Heart left ventricle (tissue), 16 donors: Measurements from ENCODE around the gene ACAA2. TPM values are rescaled to one million over a fixed set of nuclear protein-coding genes. Genes with fewer than 3 reads are reported as not detected.

Source experiments
- ATAC-seq, 4 donors: fragments of 200-7000 bp; cut with Tn5 transposase; one replicate each; pipeline ENCODE4 v1.9.1; 2020 to 2022; ENCODE audit warnings: moderate library complexity in 4 of 4, mild to moderate bottlenecking in 3 of 4, moderate number of reproducible peaks in 1 of 4
- DNase-seq, 5 donors: peaks; one replicate each; pipeline ENCODE4 v3.0.0-alpha.2; 2020
- H3K27ac ChIP-seq, 12 donors: fragments of 200-600 bp; sonication (generic) in 4 of 12; one replicate each; pipeline versions ENCODE4 v1.5.0 to v1.8.0; 2016 to 2022; ENCODE audit warnings: mild to moderate bottlenecking in 2 of 12
- H3K27me3 ChIP-seq, 9 donors: fragments of 200-600 bp; sonication (generic) in 2 of 9; one replicate each; pipeline versions ENCODE4 v1.5.1 to v1.8.0; 2016 to 2022; ENCODE audit warnings: mild to moderate bottlenecking in 3 of 9
- H3K36me3 ChIP-seq, 9 donors: fragments of 200-600 bp; sonication (generic) in 2 of 9; one replicate each; pipeline versions ENCODE4 v1.5.0 to v1.8.0; 2018 to 2022; ENCODE audit warnings: mild to moderate bottlenecking in 2 of 9
- H3K4me1 ChIP-seq, 12 donors: fragments of 200-600 bp; sonication (generic) in 4 of 12; one replicate each; pipeline versions ENCODE4 v1.5.0 to v1.8.0; 2016 to 2022; ENCODE audit warnings: mild to moderate bottlenecking in 3 of 12
- H3K4me3 ChIP-seq, 12 donors: fragments of 200-600 bp; sonication (generic) in 4 of 12; one replicate each; pipeline versions ENCODE4 v1.5.0 to v1.8.0; 2017 to 2022; ENCODE audit warnings: mild to moderate bottlenecking in 9 of 12, moderate library complexity in 4 of 12
- H3K9me3 ChIP-seq, 12 donors: fragments of 200-600 bp; sonication (generic) in 4 of 12; one replicate each; pipeline versions ENCODE4 v1.5.0 to v1.8.0; 2016 to 2022; ENCODE audit warnings: mild to moderate bottlenecking in 1 of 12
- POLR2A ChIP-seq, 2 donors: fragments of 450-650 bp; IDR thresholded peaks; one replicate each; pipeline ENCODE4 v1.6.1; 2017; ENCODE audit warnings: antibody characterized with exemption in 2 of 2, mild to moderate bottlenecking in 2 of 2, moderate library complexity in 2 of 2
- WGBS, 4 donors: extraction: QIAGEN DNeasy Blood & Tissue Kit in 2 of 4; methylation state at CpG; one replicate each; pipeline versions ENCODE4 v1.1.5 to v1.1.7; 2013 to 2018; 5-methylcytosine and 5-hydroxymethylcytosine counted together
- intact Hi-C, 10 donors: fragments of 100-400 bp; cut with DNase I; formaldehyde crosslinking; loops; one replicate each; pipeline versions ENCODE4 v1.11.1 to v1.14.2; 2022
- polyA plus RNA-seq, 2 donors: library from polyadenylated mRNA; stranded (reverse); fragments of 200-250 nt; gene quantifications; one replicate each; pipeline ENCODE4 v1.2.3, GENCODE V29; 2013
- total RNA-seq, 9 donors: library from RNA; depleted of rRNA in 2 of 9; stranded (reverse); fragments of >200 nt in 2 of 9; fragmentation: NEBNext Ultra II Directional in 3 of 9; extraction: Animal tissue kit (Norgen Biotek cat#: 25700) in 3 of 9; gene quantifications; one replicate each; pipeline versions ENCODE4 v1.1.0 to v1.2.4, GENCODE V29; 2016 to 2023
- TF ChIP-seq, protein P1 (sequence below), 12 donors: fragments of 200-600 bp; sonication (generic) in 4 of 12; IDR thresholded peaks; one replicate each; pipeline versions ENCODE4 v1.5.0 to v1.8.0; 2018 to 2022; ENCODE audit warnings: antibody characterized with exemption in 12 of 12, mild to moderate bottlenecking in 5 of 12
- donor health status: ischemic (EF 13 %, LVEDD 7.1; RV severe dilation, severe dysfunction).
- donor health status: healthy with polysubstance abuse.
- donor health status: DM: no; HTN: yes; CAD: no.
- donor health status: DM: no; HTN: no; CAD: no.
- donor health status: ischemic (EF 25% LVEDD 6.9; RV normal size, moderate dysfunction).
- donor health status: ischemic (EF 25% LVEDD 5.7; RV mildly dilated, moderate dysfunction).
- donor health status: healthy.
- donor health status: DM: yes; HTN: yes; CAD: no.
- donor health status: ischemic (EF 35%, LVEDD 5.7; RV mildly dilated, moderate dysfunction).
- donor health status: nonischemic (EF 11% LVEDD 7.7; RV severe dilation, severe dysfunction).
- donor health status: DM: yes; HTN: yes; CAD: no.
- donor health status: PGD.
- donor health status: ischemic (EF 29% LVEDD 5.4; RV normal size, mild dysfunction).
- donor health status: nonischemic (EF 23%, LVEDD 6.1; RV moderate dilation, normal function).

ACAA2 gene
- total and polyA plus RNA-seq, 11 donors: 129 to 379 (median 221) TPM

DNA sequence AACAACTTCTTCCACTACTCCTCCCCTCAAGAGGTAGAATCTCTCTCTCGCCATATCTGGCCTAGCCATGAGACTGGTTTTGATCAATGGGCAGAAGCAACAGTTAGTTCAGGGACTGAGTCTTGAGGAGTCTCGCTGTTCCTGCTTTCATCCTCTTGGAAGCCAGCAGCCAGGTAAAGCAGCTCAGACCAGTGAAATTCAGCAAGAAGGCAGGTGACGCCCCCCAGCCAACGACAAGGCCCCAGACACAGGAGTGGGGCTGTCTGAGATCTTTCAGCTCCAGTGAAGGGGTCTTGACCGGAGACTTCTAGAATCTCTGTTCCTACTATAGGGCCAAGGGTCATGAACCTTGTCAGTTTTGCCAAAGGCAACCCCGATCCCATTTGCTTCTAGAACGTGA is 39.7 kb upstream of the ACAA2 start:
- no peak overlapping the region for H3K27ac ChIP-seq
- peaks cover 0 to 10% (median 0%) of the 10 kb centered on the region in 12 donors for H3K4me1 ChIP-seq
- no peaks in the 10 kb centered on the region for H3K9me3 ChIP-seq
- H3K27me3 ChIP-seq: peaks cover 0 to 9% (median 0%) of the 10 kb centered on the region in 9 donors
- TF ChIP-seq, protein P1, sequence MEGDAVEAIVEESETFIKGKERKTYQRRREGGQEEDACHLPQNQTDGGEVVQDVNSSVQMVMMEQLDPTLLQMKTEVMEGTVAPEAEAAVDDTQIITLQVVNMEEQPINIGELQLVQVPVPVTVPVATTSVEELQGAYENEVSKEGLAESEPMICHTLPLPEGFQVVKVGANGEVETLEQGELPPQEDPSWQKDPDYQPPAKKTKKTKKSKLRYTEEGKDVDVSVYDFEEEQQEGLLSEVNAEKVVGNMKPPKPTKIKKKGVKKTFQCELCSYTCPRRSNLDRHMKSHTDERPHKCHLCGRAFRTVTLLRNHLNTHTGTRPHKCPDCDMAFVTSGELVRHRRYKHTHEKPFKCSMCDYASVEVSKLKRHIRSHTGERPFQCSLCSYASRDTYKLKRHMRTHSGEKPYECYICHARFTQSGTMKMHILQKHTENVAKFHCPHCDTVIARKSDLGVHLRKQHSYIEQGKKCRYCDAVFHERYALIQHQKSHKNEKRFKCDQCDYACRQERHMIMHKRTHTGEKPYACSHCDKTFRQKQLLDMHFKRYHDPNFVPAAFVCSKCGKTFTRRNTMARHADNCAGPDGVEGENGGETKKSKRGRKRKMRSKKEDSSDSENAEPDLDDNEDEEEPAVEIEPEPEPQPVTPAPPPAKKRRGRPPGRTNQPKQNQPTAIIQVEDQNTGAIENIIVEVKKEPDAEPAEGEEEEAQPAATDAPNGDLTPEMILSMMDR (IDR thresholded peaks at IDR 0.05): no peak
- TF ChIP-seq POLR2A (IDR thresholded peaks at IDR 0.05): no peak
- DNase-seq: no peak
- ATAC-seq: no peak
- no peak overlapping the region for H3K4me3 ChIP-seq
- no peaks in the 10 kb centered on the region for H3K36me3 ChIP-seq
- WGBS, 4 donors: 79 to 86% (median 82%) methylated on average over 7 of the region's 7 CpGs
- intact Hi-C loops: loop anchor here in 2 of 10 donors (10.0 kb wide), 1 partner anchor 88 kb away; no protein-coding TSS in a partner anchor

GRCh38 chr18:49851624-49852023 is 38.3 kb upstream of the ACAA2 start:
- TF ChIP-seq, protein P1 (IDR thresholded peaks at IDR 0.05): no peak
- no peak for TF ChIP-seq POLR2A (IDR thresholded peaks at IDR 0.05)
- Histone ChIP-seq H3K9me3 (no peaks in the 10 kb centered on the region), H3K27me3 (peaks cover 0 to 9% (median 0%) of the 10 kb centered on the region in 9 donors), H3K4me1 (peaks cover 0 to 10% (median 0%) of the 10 kb centered on the region in 12 donors), H3K4me3 (no peak overlapping the region), H3K36me3 (no peaks in the 10 kb centered on the region), H3K27ac (no peak overlapping the region)
- intact Hi-C loops: loop anchor here in 2 of 10 donors (10.0 kb wide), 1 partner anchor 87 kb away; no protein-coding TSS in a partner anchor
- no peak for DNase-seq
- ATAC-seq: no peak
- WGBS, 4 donors: 64 to 82% (median 74%) methylated on average over 3 to 4 of the region's 4 CpGs

DNA sequence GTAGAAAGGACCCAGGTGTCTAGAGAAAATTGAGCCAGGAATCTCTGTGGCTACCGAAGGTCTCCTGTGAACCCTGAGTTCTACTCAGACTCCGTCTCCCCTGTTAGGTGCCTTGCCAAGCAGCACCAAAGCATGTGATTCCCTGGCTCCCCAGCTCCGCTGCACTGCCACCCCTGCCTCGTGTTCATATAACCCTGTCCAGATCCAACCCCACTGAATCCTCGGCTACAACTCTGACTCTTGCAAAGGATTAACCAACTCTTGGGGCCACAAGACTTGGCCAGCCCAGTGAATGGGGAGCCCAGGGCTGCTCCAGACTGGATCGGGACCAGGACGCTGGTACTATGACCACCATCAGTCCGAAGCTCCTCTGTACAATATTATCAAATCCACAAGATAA is 37.3 kb upstream of the ACAA2 start:
- H3K4me1 ChIP-seq: peaks cover 0 to 10% (median 1%) of the 10 kb centered on the region in 12 donors
- no peaks in the 10 kb centered on the region for H3K9me3 ChIP-seq
- H3K27me3 ChIP-seq: peaks cover 0 to 9% (median 0%) of the 10 kb centered on the region in 9 donors
- intact Hi-C loops: loop anchor here in 2 of 10 donors (10.0 kb wide), 1 partner anchor 86 kb away; no protein-coding TSS in a partner anchor
- ATAC-seq (no peak), DNase-seq (no peak)
- 93 to 99% (median 94%) methylated on average over 8 of the region's 8 CpGs for WGBS, 4 donors
- H3K4me3 ChIP-seq: no peak overlapping the region
- no peak for TF ChIP-seq POLR2A (IDR thresholded peaks at IDR 0.05)
- TF ChIP-seq, protein P1 (IDR thresholded peaks at IDR 0.05): no peak
- H3K36me3 ChIP-seq: no peaks in the 10 kb centered on the region
- no peak overlapping the region for H3K27ac ChIP-seq

GRCh38 chr18:49849331-49850217 is 36.2 kb upstream of the ACAA2 start:
- intact Hi-C loops: loop anchor here in 2 of 10 donors (10.0 kb wide), 1 partner anchor 85 kb away; no protein-coding TSS in a partner anchor
- H3K4me1 ChIP-seq: peaks cover 0 to 10% (median 1%) of the 10 kb centered on the region in 12 donors
- H3K4me3 ChIP-seq: no peak overlapping the region
- H3K27me3 ChIP-seq: peaks cover 0 to 9% (median 0%) of the 10 kb centered on the region in 9 donors
- no peaks in the 10 kb centered on the region for H3K36me3 ChIP-seq
- ATAC-seq (peak in 3 of 4 donors; percentile 47 to 86 (median 64)), DNase-seq (peak in 3 of 5 donors; percentile 44 to 81 (median 56))
- TF ChIP-seq POLR2A (IDR thresholded peaks at IDR 0.05): no peak
- TF ChIP-seq, protein P1 (IDR thresholded peaks at IDR 0.05): no peak
- H3K9me3 ChIP-seq: no peaks in the 10 kb centered on the region
- 41 to 53% (median 46%) methylated on average over 14 of the region's 14 CpGs for WGBS, 4 donors
- H3K27ac ChIP-seq: no peak overlapping the region
